GM18907 (cell line): ENCODE data around the gene NPB.

Experiments
- ATAC-seq: cut with Tn5 transposase; IDR thresholded peaks from one replicate; pipeline ENCODE4 v1.9.1; 2021; ENCODE audit warnings: mild to moderate bottlenecking, moderate library complexity; ENCODE audit not compliant: unreplicated experiment

Gene NPB

DNA sequence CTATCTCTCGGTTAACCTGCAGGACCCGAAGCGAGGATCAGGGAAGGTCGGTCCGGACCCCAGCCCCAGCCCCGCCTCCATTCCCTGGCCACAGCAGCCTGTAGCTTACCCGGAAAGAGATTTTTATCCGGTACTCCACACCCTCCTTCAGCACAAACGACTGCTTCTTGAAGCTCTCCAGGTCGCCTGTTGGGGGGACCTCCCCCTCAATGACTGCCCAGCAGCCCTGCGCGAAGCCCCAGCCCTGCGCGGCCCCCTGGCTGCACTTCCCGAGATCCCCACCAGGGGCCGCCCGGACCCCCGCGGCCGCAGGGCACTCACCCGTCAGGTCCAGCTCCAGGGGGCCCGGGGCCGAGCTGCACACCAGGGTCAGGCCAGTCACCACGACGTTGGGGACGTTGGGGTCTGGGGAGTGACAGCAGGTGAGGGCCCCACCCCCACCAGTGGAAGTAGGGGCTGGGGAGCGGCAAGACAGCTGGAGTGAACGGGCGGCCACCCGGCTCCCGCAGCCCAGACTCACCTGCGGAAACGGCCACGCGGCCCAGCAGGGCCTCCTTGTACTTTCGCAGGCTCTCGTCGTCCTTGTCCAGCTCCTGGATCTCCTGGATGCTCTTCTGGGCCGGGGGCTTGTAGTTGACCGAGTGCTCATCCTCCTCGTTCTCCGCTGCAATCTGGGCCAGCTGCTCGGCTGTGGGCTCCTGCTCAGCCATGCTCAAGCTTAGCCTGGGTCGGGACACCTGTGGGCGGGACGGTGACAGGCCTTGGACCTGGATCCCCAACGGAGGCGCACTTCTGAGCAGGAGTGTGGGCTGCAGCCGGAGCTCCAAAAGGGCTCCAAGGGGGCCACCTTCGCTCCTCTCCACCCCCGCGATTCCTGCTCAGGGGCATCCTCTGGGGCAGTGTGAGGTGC is 32.6 kb upstream of the NPB start:
- no peak for ATAC-seq

DNA sequence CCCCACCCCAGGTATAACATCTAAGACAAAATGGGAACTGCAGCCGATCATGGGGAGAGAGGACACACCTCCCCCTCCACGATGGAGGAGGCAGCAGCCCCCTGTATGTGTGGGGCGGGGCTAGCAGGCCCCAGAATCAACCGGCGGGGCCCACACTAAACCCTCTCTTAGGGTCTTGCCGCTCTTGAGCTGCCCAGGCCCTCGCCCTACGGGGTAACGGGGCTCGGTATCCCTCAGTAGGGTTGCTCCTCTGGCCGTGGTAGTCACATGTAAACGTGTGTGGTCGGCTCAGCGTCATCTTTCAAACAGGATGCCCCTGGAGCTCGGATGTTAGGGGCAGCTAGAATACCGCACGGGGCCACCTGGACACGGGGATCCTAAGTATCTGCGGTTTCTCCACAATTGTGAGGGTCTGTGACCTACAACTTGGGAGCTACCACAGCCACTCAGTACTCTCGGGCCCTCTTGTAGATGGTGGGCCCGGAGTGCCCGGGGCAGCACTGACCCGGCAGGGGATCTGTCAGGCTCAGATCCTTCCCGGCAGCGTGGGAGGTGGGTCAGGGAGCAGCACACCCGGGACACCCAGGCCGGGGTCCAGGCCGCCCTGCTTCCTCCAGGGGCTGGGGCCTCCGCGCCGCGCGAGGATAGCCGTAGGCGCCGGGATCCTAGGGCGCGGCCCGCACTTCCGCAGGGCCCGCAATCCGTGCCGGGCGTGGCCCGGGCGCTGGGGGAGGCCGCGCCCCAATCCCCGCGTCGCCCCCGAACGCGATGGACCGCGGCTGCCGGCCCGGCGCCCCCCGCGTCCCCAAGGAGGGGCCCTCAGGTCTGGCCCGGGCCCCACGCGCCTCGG is 31.7 kb upstream of the NPB start:
- no peak for ATAC-seq

DNA sequence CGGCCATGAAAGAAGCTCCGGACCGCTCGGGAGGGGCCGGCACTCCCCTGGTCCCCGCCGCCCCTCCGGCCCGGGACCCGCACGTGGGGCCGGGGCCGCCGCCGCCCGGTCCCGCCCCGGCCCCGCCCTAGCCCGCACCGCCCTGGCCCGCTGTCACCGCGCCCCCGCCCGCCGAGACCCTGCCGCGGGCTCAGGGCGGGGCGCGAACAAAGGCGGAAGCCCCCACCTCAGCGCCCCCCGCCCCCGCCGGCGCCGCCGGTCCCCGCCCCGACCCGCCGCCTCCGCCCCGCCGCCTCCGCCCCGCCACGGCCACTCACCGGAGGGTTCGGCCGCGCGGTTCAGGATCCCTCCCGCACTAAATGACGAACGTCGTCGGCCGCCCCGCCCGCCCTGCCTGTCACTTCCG is 31.1 kb upstream of the NPB start, which contains the start of gene ARHGDIA:
Gene ARHGDIA (minus strand): TSS at position 357 of the 406 bp plus-strand sequence. CDS start 1,407 bp downstream, outside the sequence.
- peak; percentile 14 for ATAC-seq

DNA sequence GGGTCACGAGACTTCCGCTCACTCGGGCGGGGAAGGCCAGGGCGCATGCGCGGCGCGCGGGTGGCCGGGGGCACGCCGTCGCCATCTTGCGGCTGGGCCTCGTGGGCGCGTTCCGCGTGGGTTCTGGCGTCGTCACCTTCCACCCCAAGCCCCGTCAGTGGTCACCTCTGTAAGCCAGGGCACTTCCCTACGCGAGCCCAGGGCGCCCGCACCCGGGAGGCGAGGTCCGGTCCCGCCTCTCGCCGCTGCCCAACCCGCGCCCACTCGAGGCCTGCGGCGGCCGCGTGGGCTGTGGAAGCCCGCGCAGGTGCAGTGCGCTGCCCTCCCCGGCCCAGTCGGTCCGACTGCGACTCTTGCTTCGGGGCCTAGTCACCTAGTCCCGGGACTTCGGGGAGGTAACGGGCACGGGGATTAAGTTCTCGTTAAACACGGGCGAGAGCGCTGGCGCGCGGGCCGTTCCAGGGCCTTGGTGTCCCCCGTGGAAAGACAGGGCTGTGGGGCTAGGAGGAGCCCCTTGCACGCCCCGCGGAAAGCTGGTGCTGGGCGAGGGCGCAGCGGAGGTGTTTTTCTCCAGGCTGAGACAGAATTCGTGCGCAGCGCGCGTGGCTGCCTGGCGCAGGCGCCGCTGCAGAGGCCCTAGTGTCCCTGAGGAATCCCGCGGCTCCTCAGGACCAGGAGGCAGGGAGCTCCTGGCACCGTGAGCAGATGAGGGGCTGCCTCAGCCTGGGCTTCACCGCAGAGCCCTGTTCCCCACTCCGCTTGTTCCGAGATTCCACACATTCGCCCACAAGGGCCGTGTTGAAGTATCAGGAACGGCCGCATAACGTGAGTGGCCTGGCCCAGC is 30.4 kb upstream of the NPB start:
- peak; percentile 50 for ATAC-seq

DNA sequence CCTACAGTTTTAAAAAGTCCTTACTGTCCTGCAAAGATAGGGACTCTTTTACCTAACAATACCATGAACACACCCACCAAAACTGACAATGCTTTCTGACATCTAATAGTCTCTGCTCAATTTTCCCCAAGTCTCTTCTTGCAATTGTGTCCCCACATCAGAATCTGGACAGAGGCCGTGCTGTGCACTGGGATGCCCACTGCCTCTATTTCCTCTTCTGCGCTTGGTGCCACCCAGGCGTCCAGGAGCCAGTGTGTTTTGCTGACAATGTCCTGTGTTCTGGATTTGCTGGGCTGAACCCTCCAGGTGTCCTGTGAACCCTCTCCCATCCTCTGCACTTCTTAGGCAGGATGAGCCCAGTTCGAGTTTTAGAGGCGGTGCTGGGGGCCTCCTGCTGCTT is 24.5 kb upstream of the NPB start:
- no peak for ATAC-seq

DNA sequence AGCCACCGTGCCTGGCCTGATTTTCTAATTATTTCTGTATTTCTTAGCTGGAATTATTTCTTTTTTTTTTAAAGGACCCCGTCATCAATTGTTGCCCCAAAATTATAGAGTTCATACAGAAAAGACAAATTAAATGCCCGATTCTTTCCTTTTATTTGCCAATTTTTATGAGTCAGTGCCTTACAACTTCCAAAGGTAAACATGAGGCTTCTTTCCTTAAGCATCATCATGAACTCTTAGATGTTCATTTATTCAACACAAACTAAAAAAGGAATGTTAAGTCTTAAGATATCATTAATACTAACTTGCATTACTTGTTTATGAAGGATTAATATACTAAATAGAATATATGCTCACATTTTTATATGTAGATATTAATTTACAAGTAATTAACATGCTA is 23.7 kb upstream of the NPB start:
- ATAC-seq: no peak

DNA sequence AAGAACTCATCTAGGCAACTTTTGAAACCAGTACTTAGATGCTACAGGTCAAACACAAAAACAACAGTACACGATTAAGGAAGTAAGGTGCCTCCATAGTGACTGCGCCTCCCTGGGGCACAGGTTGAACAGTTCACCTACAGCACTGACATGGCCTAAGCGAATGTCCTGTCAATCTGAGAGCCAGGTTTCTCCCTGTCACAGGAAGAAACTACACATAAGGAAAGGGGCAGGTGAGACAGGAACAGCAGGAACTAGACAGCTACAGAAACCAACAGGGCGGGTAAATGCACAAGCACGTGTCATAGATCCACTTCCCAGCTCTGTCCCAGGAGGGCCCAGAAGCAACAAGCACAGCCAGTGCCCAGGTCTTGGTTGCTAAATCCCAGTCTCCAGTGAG is 22.9 kb upstream of the NPB start:
- no peak for ATAC-seq

DNA sequence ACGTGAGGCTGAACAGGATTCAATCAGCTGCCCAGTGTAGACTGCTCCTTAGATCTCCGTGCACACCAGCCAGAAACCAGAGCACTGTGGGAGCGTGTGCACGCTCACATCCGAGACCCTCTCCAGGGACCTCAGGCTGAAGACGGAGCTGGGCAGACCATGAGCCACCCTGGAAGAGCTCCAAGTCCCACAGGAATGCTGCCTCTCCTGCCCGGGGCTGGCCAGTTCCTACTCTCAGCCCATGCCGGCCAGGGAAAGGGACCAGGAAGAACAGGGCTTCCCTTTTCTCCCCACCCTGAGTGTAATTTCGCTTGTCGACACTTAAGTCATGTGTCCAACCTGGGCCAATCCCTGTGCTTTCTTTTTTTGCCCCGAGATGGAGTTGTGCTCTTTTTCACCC is 17.5 kb upstream of the NPB start:
- ATAC-seq: no peak

DNA sequence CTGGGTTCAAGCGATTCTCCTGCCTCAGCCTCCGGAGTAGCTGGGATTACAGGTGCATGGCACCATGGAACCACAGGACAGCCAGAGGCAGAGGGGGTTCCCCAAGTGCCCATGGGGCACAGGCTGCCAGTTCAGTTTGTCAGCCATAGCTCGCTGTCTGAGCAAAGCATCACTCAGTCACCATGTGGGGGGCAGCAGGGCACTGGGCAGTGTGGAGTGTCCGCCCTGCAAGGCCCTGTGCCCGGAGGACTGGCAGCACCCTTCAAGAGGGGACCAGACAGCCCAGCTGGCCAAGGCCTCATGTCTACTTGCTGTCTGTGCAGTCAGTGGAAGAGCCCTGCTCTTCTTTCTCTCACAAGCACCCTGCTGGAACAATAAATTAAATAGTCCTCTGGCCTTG is 17.1 kb upstream of the NPB start:
- no peak for ATAC-seq

DNA sequence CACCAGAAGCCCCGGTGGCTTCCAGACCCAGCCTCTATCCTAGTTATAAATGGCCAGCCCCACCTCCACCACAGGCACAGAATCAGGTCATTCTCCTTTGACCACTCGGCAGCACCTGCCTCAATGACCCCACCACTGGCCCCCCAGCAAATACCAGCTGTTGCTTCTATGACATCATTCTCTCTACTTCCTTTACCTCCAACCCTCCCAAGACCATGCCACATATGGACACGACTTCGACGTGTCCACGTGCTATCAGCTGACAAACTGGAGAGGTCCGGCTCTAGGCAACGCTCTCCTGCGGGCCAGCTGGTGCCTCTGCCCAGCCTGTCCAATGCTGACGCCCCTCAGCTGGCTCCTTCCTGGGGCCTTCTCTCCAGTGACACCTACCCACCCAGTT is 16.6 kb upstream of the NPB start:
- ATAC-seq: no peak

DNA sequence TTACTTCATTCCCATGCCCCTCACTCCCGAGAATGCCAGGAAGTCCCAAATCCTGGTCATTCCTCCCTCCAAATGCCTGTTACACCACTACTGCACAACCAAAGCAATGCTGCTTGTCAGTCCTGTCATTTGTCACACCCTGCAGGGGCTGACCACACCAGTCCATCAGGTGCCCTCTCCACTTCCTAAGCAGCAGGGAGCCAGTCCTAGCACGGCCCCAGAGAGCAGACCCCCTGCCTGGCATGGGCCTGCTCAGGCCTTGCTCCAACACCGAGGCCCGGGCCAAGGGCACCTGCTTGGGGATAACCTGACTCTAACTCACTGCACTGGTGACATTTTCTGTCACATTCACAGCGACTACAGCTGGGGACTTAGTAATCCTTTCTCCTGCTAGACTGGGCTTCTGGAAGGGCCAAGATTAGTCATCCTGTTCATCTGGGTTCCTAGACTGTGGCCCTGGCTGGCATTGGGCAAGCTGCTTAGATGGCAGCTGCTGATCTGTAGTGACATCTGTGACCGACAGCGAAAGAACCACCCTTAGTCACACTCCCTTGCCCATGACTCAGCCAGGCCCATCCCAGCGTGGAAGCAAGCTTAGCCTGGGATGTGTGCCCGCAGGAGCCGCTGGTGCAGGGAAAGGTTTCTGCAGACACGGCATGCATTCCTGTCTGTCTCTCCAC is 16.0 kb upstream of the NPB start:
- ATAC-seq: no peak

DNA sequence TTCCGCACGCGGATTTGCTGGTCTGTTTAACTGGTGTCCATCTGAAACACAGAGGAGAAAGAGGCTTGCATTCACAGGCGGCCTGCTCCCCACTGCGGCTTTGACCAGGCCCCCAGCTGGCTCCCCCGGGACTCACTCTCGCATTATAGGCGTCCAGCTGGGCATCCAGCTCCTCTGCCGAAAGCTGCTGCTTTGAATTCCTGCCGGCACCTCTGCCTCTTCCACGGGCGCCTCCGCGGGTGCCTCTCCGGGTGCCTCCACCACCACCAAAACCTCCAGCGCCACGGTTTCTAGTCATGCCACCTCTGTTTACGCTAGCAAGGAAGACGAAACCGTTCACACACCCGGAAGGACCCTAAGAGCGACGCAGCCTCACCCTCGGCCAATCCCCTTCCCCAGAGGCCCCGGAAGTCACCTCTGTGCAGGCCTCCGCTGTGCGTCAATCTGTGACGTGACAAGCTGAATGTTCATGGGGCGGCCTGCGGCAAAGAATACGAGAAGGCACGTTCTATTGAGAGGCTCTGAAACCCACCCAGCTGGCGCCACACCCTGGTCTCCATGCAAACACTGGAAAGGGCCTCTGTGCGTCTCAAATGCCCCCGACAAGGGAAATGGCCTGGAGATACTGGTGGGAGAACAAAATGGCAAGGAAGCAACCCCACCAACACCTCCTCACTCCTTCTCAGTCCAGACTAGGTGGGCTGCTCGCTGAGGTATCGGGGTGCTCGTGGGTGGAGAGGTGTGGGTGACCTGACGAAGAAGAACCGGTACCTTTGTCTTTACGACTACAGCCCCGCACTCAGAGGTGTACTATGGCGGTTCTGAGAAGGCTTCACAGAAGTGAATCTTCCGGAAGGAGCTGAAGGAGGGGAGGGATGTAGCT is 13.7 kb upstream of the NPB start:
- no peak for ATAC-seq

DNA sequence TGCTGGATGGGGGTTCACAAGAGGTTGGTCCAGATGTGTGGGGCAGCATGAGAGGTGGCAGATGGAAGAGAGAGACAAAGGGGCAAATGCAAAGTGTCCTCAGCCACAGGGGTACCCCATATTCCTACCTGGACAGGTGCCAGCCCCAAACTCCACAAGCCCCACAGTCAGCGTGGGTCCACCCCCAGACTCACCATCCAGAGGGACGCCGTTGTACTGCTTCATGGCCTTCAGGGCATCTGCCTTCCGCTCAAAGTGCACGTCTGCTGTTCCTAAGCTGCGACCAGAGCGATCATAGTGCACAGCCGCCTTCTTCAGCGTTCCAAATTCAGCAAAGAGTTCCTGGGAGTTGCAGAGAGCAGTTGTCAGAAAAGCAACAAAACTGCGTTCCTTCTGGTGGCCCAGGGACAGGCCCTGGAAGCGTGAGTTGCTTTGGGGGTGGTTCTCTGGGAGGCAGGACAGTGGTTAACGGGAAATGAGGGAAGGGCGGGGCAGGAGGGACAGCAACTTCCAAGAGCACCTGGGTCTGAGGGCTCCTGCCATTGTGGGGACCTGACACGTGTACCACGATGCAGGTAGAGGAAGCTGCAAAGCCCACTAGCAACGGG is 12.9 kb upstream of the NPB start:
- no peak for ATAC-seq

DNA sequence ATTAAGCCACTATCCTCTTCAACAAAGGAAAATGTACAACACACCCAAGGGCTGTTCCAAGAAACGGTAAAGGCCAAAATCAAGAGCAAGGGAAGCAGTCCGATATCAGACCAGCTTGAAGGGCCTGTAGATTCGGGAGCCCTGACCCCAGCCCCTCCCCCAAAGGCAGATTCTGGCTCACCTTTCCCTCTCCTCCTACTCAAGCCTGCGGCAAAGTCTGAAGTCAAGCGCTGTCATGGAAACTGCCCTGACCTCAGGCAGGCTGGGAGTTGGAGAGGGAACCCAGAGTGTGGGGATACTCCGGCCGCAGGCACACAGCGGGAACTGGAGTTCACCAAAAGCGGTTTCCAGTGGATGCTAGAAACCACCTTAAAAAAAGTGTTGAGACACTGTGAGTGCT is 12.4 kb upstream of the NPB start:
- ATAC-seq: no peak

DNA sequence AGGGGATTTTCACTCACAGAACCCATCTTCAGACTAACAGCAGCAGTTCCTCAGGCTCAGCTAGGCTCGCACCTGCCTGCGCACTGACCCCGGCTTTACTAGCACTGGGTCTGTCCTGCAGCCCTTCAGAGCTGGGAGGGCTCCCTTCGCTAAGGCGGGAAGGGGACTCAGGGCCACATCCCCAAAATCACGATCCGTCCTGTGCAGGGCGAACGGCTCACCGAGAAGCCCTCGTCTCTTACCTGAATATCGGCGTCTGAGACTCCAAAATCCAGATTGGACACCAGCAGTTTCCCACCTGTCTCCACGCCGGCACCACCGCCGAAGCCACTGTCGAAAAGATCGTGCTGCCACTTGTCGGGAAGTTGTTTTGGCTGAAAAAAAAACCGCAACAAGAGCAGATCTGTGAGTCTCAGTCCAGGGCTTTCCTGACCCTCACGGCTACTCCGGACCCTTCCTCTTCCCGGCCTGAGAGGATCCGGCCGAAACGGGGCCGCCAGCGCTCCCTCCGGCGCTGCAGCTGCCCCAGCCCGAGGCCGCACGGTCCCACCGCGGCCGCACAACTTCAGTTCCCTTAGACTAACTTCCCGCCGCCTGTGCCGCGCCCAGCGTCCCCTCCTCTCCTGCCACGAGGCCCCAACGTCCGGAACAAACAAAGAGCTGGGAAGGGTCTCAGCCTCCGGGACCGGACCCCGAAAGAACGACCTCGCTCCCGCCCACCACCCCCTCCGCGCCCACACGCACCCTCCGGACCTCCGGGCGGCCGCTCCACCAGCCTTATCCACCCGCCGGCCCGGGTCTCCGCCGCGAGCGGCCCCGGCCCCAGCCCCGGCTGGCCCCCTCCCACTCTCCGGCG is 11.4 kb upstream of the NPB start:
- peak; percentile 27 for ATAC-seq

DNA sequence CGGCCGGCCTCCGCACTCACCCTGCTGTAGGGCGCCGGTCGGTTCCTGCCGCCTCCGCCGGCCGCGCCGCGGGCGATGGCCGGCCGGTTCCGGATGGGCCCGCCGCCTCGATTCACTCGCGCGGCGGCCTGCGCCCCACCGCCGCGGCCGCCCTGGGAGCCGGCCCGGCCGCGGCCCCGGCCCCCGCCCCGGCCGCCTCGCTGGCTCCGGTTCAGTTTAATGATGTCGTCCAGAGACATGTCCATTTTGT is 10.8 kb upstream of the NPB start:
- no peak for ATAC-seq

DNA sequence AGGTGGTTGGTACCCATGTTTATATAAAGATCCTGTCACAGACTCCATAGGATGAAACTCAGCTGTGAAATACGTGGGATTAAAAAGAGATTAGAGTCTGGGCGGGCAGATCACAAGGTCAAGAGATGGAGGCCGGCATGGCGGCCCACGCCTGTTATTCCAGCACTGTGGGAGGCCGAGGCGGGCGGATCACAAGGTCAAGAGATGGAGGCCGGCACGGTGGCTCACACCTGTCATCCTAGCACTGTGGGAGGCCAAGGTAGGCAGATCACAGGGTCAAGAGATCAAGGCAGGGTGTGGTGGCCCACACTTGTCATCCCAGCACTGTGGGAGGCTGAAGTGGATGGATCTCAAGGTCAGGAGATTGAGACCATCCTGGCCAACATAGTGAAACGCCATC is 6.6 kb upstream of the NPB start:
- ATAC-seq: no peak
